NCI-H1092 (cell line): Measurements from ENCODE around the gene GRAMD1C.
"Not testable (repeated sequence)": the region's sequence is repeated elsewhere in the genome, so short reads cannot be mapped to it uniquely, and the experiment has no call there.

Experiments
- DNase-seq: peaks from one replicate; lab custom pipeline; 2025; lab: John Stamatoyannopoulos, UW

Gene GRAMD1C

DNA sequence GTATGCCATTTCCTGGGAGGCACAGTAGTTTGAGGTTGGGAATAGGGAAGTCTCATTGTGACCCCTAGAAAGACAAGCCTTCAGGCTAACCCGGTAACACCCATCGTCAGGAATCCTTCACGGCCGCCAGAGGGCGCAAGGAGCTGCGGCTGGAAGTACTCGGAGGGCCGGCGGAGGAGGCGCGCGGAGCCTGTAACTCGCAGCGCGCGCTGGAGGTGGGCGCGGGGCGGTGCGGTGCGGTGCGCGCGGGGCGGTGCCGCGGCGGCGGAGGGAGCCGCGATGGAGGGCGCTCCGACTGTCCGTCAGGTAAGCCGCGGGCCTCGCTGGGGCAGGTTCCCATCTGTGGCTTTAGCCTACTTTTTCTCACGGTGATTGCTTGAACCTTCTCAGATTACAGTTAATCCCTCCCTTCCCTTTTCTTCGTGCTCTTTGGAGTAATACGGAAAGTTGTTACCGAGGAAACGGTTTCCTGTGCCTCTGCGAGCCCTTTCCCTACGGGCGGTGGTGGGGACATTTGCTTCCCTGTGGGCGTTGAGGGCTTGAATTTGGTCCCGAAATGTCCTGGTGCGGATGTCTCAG, at the start of gene GRAMD1C:
Gene GRAMD1C (plus strand): TSS at position 158 of the 579 bp plus-strand sequence. CDS start 122 bp downstream, at position 280.
- DNase-seq, result peak; percentile 80

DNA sequence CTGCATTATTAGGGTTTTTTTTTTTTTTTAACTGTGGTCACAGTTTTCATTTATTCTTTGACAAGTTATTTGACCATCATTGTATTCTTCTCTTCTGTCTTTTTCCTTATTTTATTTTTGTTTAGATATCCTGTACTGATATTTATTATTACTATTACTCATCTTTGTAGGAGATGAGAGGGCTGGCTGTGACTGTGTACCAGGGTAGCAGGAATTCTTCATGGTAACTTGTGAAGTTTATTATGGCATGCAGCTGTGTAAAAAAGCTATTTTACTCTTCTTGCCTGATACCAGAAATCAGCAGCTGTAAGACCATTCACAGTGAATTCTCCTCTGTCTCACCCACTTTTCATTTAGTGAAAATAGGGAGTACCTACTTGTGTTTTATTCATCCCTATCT, 47.2 kb upstream of the GRAMD1C start:
- no peak for DNase-seq

DNA sequence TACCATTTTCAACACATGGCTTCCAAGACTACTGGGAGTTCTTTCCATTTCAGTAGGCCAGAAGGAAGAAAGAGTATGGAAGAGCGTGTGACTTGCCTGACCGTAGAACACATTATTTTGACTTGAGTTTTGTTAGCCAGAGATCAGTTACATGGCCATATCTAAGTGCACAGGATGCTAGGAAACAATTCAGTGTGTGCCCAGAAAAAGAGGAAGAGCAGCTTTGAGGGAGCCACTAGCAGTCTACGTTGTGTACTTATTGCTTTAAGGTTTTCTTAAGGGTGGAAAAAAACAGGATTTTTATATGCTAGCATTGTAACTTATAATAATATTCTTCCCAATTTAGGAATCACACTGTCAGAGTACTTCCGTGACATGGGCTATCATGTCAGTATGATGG, 44.1 kb upstream of the GRAMD1C start:
- no peak for DNase-seq

DNA sequence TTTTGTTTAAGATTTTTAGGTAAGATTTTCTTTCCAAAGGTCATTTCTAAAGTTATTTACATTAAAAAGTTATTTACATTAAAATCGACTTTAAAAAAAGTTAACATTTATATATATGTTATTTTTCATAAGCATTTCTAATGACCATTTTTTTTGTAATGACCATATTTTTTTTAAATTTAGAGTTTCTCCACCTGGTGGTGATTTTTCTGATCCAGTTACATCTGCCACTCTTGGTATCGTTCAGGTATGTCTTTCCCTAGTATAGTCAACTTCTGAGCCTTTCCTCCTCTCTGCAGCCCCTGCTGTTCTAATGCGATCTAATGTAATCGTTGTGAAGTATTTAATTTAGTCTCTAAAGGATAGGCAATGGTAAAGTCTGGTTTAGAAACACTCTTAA, 42.9 kb upstream of the GRAMD1C start:
- DNase-seq, result no peak

DNA sequence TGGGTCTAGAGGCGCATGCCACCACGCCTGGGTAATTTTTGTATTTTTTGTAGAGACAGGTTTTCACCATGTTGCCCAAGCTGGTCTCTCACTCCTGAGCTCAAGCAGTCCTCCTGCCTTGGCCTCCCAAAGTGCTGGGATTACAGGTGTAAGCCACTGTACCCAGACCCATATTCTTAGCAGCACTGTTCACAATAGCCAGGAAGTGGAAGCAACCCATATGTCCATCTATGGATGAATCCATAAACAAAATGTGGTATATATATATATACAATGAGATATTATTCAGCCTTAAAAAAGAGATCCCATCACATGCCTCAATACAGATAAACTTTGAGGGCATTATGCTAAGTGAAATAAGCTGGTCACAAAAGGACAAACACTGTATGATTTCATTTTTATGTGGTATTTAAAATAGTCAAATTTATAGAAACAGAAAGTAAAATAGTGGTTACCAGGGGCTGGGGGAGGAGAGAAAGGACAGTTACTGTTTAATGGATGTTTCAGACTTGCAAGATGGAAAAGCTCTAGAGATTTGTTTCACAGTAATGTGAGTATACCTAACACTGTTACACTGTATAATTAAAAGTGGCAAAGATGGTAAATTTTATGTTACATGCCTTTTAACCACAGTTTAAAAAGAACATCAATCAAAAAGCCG, 35.7 kb upstream of the GRAMD1C start:
- no peak for DNase-seq

DNA sequence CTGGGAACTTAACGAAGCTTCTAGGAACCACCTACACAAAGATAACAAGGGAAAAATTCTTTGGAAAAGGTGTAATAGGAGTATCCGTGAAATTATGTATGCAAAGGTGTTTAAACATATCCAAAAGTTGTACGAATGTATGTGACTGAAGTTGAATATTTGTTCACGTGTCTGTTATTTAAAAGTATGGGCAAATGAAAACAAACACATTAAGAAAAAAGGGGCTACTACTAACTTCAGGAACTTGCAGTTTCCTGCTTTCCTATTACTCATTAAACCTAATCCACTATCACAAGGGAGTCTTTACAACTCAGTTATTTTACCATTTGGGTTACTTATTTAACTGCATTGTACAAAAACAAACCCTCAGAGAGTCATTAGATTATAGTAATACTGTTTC, 33.9 kb upstream of the GRAMD1C start:
- no peak for DNase-seq

DNA sequence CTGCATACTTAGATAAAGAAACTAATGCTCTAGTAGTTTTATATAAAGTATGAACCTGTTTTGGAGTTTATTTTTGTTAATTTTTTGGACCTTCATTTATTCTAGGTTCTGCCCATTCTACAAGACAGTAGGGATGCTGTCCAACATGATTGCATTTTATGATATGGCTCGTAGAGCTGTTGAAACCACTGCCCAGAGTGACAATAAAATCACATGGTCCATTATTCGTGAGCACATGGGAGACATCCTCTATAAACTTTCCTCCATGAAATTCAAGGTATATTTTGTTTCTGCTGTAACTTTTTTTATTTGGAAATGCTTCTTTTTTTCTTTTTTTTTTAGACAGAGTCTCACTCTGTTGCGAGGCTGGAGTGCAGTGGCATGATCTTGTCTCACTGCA, 33.3 kb upstream of the GRAMD1C start:
- DNase-seq, result no peak

DNA sequence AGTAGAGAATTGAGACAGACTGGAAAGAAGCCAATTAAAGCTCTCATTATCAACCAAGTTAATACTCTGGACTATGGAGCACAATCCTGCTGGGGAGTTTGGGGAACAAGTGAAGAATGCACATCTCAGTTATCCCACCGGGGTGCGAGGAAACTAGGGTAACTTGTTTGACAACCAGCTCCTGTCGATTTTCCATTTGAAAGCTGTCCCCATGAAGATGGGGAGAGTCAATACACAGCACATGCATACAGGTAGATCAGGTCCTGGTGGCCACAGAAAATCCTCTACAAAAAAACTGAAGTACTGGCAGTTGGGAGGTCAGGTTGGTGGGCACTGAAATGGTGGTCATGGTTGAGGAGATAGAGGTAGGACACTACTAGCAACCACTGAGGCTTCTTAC, 25.7 kb upstream of the GRAMD1C start:
- no peak for DNase-seq

DNA sequence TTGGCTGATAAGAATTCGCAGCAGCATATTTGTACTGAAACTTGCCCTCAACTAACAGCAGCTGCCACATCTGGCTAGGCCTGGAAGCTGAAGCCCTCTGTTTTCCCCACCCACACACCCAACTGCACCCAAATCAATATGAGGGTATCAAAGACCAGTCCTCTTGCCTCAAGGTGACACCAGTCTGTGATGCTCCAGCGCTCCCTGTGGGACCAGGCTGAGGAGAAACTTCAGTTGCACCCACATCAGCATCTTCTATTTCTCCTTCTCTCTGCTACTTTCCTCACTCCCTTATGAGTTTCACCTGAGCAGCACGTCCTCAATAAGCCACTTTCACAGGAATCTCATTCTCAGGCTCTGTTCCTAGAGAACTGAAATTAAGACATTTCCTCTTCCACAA, 18.7 kb upstream of the GRAMD1C start:
- DNase-seq, result no peak

DNA sequence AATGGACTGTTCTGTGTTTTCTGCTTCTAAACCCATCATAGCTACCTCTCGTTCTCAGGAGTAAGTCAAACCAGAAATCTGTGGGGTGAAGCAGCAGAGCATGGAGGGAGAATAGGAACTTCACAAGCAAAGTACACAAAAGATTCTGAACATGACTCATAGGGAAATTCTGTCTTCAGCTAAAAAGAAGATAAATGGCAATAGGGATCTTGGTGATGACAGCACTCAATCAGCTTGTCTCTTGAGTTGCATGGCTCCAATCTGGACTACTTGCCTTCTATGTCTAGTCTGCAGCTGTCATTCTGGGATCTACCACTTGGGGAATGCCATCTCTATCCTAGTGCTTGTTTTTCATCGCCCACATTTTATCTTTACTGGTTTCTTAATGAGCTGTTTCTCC, 13.5 kb upstream of the GRAMD1C start:
- DNase-seq, result no peak

DNA sequence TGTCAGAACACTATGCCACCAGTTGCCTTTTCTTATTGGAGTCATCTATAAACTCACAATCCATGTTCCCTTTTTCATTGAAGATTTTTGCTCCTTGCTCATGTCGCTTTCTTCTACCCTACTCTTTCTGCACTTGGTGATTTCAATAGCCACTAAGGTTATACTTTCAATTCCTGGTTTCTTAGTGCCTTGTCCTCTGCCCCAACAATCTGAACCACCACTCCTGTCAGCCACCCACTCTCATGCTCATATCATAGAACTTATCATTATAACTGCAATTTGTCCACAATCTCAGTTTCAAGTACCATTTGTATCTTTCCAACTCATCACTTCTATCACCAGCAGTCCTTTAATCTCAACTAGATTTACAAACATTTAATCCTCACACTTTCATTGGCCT, 10.0 kb upstream of the GRAMD1C start:
- no peak for DNase-seq

DNA sequence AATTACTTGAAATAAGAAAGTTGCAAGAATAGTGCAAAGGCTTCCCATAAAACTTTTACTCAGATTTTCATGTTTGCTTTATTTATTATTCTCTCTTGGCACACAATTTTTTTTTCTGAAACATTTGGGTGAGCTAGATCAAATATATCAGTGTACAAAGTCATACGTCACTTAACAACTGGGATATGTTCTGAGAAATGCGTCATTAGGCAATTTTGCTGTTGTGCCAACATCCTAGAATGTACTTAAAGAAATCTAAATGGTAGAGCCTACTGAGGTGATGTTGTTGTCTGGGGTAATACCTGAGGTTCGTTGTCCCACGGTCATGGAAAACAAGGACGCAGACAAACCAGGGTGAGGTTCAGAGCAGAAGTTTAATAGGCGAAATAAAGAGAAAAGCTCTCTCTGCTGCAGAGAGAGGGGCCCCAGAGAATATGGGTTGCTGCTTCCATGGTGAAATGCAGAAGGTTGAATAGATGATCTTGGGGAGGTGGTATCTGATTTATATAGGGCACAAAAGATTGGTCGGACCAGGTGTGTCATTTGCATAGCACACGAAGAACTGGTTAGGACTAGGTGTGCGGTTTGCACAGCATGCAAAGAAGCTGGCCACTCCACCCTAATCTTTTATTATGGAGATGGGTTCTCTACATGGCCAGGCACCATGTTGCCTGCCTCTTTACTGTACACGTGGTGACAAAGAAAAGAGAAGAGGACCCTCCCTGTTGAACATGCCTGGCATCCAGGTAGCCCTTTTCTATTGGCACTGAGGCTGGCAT, 8.8 kb upstream of the GRAMD1C start:
- no peak for DNase-seq

DNA sequence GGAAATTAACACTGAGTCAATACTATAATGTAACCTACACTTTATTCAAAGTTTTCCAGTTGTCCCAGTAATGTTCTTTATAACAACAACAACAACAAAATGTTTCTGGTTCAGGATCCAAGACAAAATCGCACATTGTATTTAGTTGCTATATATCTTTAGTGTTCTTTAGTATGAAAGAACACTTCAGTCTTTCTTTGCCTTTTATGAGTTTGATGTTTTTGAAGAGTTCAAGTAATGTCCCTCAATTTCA, 7.6 kb upstream of the GRAMD1C start:
- no peak for DNase-seq

DNA sequence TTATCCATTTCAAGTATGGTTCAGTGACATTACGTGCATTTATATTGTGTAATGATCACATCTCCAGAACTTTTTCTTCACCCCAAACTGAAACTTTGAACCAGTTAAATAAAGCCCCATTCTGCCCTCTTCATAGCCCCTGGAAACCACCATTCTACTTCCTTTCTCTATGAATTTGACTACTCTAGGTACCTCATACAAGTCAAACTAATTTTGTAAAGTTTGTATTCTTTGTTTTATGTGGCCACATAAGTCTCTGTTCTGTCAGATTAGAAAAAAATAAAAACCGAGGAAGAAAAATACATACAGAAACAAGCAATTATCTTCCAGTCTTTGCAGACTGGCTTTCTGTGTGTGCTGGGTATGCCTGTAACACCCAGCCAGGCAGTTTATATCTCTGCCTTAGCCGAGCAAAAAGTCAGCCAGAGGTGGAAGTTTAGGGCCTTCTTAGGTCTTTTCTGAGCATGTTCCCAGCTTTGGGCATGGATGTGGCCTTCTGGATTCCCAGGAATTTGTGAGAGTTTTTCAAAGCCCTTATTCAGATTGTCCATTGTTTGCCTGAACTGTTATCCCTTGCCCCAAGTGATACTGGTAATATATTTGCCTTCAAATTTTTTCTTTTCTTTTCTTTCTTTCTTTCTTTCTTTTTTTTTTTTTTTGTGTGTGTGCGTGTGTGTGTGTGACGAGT, 6.0 kb upstream of the GRAMD1C start:
- DNase-seq, result no peak

DNA sequence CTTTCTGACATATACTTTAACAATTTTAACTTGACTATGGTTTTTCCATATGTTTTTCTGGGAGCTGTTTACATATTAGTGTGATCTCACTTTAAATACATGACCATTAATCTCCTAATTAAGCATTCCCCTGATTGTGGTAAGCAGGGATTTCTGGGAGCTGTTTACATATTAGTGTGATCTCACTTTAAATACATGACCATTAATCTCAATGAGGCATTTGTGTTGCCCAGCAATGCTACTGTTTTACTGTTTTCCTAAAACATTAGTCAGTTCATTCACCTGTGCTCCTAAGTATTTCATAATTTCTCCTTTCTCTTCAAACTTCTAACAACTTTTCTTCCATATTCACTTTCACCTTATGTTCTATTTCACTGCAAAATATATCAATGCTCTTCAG, 3.6 kb upstream of the GRAMD1C start:
- no peak for DNase-seq

DNA sequence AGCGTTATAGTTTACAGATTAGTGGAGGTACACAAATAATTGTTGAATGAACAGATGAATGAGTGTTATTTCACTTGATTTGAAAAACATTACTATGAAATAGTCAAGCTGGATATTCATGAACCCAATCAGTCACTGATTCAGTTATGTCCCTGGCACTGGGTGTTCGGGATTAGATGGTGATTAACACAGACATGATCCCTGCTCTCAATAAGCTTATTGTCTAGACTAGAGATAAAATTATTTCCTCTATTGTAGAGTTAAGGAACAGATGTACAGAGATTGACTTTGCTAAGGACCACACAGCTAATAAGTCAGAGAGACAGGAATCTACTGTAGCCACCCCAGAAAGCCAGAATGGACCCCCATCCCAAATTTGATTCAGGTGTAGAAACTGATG, 963 bp downstream of the GRAMD1C start:
- no peak for DNase-seq

DNA sequence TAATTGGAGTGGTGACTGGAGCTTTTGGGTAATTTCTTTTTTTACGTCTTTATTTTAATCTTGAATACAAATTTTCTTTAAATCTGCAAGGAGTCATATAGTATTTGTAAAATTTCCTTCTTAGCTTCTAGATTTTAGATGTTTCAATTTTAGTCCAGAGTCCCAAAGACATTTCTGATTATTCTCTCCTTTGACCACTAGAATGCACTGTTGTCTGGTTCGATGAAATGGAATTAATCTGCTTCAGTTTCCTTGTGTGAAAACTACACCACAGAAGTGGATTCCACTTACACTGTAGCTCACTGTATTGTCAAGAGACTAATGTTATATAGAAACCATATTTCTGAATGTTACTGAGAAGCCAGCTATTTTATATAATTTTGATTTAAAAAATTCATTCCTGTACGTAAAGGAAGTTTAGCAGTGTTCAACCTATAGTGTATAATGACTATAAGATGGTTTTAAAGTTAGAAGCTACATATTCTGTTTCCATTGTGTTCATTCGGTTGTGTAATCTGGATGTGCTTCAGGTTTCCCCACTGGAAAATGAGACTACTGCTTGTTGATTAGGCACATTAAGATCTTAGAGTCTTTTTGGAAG, 6.1 kb downstream of the GRAMD1C start:
- peak; percentile 1 for DNase-seq

DNA sequence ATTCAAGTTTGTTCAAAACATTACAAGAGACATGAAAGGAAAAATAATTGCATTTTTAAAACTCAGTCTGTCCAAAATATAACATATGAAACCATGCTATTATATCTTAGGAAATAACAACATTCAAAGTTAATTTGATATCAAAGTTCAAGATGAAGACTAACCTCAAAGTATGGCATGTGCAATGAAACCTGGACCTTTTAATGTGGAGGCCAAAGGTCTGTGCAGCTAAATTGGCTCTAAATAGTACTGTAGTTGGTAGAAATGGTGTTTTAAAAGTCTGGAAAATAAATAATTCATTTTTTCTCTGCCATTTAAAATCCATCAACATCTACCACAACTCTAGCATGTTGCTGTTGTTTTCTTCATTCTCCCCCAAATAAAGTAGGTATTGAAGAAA, 8.7 kb downstream of the GRAMD1C start:
- DNase-seq, result no peak

DNA sequence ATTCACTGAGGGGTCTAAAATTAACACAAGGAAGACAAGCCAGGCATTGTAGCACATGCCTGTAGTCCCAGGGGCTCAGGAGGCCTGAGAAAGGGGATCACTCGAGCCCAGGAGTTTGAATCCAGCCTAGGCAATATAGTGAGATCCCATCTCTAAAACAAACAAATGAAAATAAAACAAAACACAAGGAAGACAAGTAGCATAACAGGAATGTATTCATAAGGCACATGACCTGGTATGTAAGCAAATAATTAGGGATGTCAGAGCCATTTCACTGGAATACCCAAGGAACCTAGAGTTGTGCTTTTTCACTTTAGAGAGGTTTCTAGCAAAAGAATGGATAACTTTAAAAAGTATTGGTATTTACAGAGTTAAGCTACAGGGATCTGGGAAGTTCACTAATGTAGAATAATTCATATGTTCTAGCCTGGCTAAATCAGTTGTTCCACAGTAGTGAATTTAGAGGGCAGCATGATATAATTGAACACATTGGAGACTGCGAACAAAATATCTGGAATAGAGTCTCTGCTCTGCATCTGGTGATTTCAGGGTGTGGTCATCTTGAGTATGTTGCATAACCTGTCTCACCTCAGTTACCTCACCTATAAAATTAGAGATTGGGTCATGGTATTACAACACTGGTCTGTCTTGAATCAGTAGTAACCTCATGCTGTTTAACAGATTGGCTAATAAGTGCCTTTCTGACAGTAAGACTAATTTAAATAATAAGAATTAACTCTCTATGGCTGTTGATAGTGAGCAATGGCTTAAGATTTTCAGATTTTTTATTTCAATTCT, 9.3 kb downstream of the GRAMD1C start:
- no peak for DNase-seq

DNA sequence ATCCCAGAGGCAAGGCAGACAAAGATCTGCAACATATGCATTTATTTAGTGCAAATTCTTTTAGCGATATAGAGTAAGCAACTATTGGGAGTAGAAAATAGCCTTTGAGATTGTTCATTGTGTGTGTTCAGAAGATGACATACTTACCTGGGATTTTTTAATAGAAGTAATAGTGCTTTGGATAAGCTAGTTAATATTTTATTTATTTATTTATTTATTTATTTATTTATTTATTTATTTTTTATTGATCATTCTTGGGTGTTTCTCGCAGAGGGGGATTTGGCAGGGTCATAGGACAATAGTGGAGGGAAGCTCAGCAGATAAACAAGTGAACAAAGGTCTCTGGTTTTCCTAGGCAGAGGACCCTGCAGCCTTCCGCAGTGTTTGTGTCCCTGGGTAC, 10.5 kb downstream of the GRAMD1C start:
- not testable (repeated sequence) for DNase-seq

DNA sequence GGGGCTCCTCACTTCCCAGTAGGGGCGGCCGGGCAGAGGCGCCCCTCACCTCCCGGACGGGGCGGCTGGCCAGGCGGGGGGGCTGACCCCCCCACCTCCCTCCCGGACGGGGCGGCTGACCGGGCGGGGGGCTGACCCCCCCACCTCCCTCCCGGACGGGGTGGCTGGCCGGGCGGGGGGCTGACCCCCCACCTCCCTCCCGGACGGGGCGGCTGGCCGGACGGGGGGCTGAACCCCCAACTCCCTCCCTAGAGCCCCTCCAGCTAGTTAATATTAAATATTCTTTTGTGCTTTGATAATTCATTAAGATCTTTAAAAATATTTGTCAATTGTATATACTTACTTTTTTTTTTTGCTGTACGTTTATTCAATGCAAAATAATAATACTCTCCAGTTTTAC, 11.3 kb downstream of the GRAMD1C start:
- DNase-seq, result not testable (repeated sequence)

DNA sequence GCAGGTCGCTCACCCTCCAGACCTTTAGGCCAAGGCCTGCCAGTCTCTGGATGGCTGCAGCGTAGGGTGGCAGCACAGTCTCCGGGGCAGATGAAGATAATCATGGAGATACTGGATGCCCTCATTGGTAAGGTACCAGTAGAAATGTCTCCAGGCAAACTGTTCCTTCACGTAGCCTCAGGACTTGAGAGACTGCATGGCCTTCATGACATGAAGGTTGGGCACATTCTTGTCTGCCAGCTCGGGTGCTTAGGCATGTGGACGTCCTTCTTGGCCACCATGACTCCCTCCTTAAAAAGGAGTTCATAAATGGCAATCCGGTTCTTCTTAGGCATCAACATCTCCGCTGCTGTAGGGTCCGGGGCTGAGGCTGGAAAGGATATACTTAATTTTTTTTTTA, 11.8 kb downstream of the GRAMD1C start:
- DNase-seq, result not testable (repeated sequence)
